AG04450 (cell line): ENCODE results near the gene SH3BGRL3. TPM values are rescaled to one million over a fixed set of nuclear protein-coding genes. Genes with fewer than 3 reads are reported as not detected.

ENCODE experiments used
- CTCF ChIA-PET: fragments of 300-600, 350-600 bp; formaldehyde crosslinking; extraction: SDS; loops from one replicate; lab custom pipeline; 2022; ENCODE audit warnings: antibody characterized with exemption, inconsistent platforms; lab: Charles Lee
- POLR2A ChIA-PET: fragments of 350-600 bp; formaldehyde crosslinking; extraction: SDS; loops from one replicate; lab custom pipeline; 2021; ENCODE audit warnings: antibody characterized with exemption, inconsistent platforms; lab: Yijun Ruan, JAX
- DNase-seq: peaks from one replicate; pipeline ENCODE4 v3.0.0-alpha.2; 2011; ENCODE audit warnings: low read depth, low spot score
- H3K27ac ChIP-seq: one replicate; pipeline ENCODE4 v1.5.1; 2012; ENCODE audit warnings: low read depth, low read length, control low read depth
- H3K27me3 ChIP-seq: one replicate; pipeline ENCODE4 v1.6.0; 2012; ENCODE audit warnings: low read length; ENCODE audit not compliant: control insufficient read depth, insufficient read depth
- H3K4me3 ChIP-seq: 2 replicates; pipeline ENCODE4 v1.5.1; 2011; ENCODE audit warnings: mild to moderate bottlenecking, low read depth, low read length, control low read depth
- H3K9me3 ChIP-seq: 2 replicates; pipeline ENCODE4 v1.5.1; 2012; ENCODE audit warnings: low read length; ENCODE audit not compliant: control insufficient read depth, insufficient read depth
- polyA plus RNA-seq: library from polyadenylated mRNA; depleted of rRNA; stranded (reverse); fragments of >200 nt; gene quantifications from 2 replicates; pipeline ENCODE4 v1.2.3, GENCODE V29; 2011
- TF ChIP-seq, protein P1 (sequence below): IDR thresholded peaks from 2 replicates; pipeline ENCODE4 v1.5.1; 2011; ENCODE audit warnings: low read depth, low read length, control low read depth, inconsistent platforms

Gene SH3BGRL3
- polyA plus RNA-seq, 1 experiment = 307 TPM

DNA sequence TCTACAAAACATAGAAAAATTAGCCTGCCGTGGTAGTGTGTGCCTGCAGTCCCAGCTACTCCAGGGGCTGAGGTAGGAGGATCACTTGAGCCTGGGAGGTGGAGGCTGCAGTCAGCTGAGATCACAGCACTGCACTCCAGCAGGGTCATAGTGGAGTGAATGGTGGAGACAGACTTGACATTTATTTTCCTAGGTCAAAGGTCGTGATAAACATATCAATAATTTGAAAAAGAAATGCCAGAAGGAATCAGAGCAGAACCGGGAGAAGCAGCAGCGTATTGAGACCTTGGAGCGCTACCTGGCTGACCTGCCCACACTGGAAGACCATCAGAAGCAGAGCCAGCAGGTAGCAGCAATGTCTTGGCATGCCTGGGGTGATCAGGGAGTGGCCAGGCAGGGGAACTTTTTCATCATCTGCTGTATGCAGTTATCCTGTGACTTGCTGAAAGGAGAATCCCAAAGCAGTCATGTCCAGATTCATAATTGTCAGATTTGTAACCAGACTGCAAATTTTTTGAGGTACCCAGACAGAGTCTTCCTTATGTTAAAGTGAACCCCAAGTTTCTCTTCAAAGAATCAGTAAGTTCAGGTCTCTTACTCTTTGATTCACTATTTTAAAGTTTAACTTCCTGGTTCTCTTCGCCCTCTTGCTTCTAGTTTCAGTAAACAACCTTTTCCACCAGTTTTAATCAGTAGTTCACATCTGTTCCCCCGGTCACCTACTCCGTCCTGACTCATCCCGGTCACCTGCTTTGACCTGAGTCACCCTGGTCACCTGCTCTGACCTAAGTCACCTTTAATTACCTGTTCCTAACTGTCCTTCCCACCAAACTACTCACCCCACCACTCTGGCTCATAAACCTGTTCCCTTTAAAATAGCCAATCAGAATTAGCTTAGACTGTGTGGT lies 11.3 kb upstream of the SH3BGRL3 start:
- ChIA-PET CTCF (interaction anchor here (0.9 to 2.8 kb wide), 3 partner anchors 35 to 53 kb away, joined by 4 to 16 read pairs (median 4); partner anchors contain the start of gene CEP85), POLR2A (no interaction called here)
- no peak for DNase-seq
- H3K27ac ChIP-seq = no peak overlapping the region
- no peak overlapping the region for H3K4me3 ChIP-seq
- TF ChIP-seq, protein P1, sequence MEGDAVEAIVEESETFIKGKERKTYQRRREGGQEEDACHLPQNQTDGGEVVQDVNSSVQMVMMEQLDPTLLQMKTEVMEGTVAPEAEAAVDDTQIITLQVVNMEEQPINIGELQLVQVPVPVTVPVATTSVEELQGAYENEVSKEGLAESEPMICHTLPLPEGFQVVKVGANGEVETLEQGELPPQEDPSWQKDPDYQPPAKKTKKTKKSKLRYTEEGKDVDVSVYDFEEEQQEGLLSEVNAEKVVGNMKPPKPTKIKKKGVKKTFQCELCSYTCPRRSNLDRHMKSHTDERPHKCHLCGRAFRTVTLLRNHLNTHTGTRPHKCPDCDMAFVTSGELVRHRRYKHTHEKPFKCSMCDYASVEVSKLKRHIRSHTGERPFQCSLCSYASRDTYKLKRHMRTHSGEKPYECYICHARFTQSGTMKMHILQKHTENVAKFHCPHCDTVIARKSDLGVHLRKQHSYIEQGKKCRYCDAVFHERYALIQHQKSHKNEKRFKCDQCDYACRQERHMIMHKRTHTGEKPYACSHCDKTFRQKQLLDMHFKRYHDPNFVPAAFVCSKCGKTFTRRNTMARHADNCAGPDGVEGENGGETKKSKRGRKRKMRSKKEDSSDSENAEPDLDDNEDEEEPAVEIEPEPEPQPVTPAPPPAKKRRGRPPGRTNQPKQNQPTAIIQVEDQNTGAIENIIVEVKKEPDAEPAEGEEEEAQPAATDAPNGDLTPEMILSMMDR = no peak
- H3K27me3 ChIP-seq = no peaks in the 10 kb centered on the region
- peaks cover 16% of the 10 kb centered on the region for H3K9me3 ChIP-seq

DNA sequence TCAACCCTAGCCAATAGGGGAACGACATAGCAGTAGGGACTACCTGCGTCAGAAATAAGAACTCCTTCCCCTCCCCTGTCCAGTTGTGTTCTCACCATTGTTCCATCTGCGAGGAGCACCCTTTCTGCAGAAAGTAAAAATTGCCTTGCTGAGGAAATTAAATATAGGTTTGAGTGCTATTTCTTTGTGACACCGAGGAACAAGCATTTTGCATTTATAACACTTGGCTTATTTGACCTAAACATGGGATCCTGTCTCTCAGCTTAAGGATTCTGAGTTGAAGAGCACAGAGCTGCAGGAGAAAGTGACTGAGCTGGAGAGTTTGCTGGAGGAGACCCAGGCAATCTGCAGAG lies 10.7 kb upstream of the SH3BGRL3 start:
- Histone ChIP-seq H3K27ac (no peak overlapping the region), H3K4me3 (no peak overlapping the region), H3K27me3 (no peaks in the 10 kb centered on the region), H3K9me3 (peaks cover 16% of the 10 kb centered on the region)
- CTCF ChIA-PET = interaction anchor here (0.7 to 1.3 kb wide), 3 partner anchors 18 to 53 kb away, joined by 3 to 4 read pairs (median 4); partner anchors contain the start of gene CEP85
- POLR2A ChIA-PET = no interaction called here
- DNase-seq = no peak
- TF ChIP-seq, protein P1 = no peak

DNA sequence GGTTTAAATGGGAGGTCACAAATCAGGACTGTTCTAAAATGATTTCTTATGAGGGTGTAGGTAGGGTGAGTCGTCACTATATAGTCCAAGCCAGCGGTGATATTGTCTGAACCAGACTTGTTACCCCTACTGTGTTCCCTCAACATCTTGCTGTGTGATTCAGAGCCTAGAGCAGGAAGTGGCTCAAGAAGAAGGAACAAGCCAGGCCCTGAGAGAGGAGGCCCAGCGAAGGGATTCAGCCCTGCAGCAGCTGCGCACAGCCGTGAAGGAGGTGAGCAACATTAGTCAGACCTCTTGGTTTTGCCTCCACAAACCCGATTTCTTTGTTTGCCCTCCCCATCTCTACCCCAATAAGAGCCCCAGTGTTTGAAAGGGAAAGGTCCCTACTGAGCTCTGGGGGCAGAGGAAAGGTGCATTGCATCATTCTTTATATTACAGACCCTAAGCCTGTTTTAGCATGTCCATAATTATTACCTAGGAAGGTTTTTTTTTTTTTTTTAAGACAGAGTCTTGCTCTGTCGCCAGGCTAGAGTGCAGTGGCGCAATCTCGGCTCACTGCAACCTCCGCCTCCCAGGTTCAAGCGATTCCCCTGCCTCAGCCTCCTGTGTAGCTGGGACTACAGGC lies 5.0 kb upstream of the SH3BGRL3 start:
- ChIA-PET CTCF (interaction anchor here (0.6 to 5.7 kb wide), 17 partner anchors 9 to 165 kb away, joined by 3 to 62 read pairs (median 5); partner anchors contain the start of gene CEP85), POLR2A (interaction anchor here (0.7 kb wide), 1 partner anchor 10 kb away, joined by 7 read pairs; no protein-coding TSS in a partner anchor)
- Histone ChIP-seq H3K27ac (peak overlapping the region; percentile 61), H3K4me3 (no peak overlapping the region), H3K9me3 (peaks cover under 1% of the 10 kb centered on the region; the same call in 1 of the 2 replicates), H3K27me3 (no peaks in the 10 kb centered on the region)
- TF ChIP-seq, protein P1 = no peak
- DNase-seq = no peak

DNA sequence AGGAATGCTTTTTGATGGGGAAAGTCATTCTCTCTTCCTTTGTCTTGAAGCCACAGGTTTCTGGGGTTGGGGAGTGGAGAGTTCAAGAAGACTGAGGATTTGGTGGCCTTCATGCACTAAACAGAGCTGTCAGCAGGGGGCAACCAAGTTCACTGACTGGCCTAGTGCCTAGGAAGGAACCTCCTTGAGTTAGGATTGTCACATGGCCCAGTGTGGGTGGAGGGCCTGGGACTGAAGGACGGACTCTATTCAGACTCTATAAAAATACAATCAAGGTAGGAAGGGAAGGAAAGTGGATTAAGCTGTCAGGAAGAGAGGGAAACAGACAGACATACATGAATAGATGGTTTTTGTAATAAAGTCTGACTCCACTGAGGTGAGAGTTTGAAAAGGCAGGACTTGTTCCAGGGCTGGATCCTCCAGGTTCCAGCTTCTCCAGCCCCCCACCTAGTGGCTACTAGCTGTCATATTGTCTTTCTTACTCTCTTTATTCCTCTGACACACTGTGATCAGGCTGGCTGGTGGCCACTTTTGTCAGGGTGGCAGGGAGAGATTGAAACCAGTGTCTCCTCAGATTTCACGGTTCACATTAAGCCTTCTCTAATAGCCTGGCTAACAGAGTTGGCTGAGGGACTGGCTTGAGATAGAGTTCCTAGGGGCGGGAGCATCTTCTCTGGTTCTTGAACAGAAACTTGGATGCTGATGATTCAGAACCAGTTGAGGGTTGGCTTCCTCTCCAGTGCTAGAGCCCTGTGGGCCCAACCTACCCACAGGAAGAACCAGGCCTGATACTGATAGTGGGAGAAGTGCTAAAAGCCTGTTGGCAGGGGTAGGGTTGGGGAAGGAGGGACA lies 4.1 kb upstream of the SH3BGRL3 start:
- ChIA-PET POLR2A (interaction anchor here (1.1 to 1.5 kb wide), 2 partner anchors 23 to 46 kb away, joined by 3 to 5 read pairs; no protein-coding TSS in a partner anchor), CTCF (interaction anchor here (0.6 to 5.7 kb wide), 33 partner anchors 10 to 173 kb away, joined by 3 to 62 read pairs (median 4); partner anchors contain the start of genes CEP85, DHDDS and UBXN11)
- TF ChIP-seq, protein P1 = peak; percentile 78
- no peaks in the 10 kb centered on the region for H3K27me3 ChIP-seq
- peak overlapping the region; percentile 61 for H3K27ac ChIP-seq
- no peak overlapping the region for H3K4me3 ChIP-seq
- no peaks in the 10 kb centered on the region; the same call in 1 of the 2 replicates for H3K9me3 ChIP-seq
- peak; percentile 77 for DNase-seq
